GM19043 (cell line): ENCODE measurements around the gene AGMAT.
A peak's percentile ranks its signal among the peaks of the same experiment; 100 is the strongest.

Experiments
- ATAC-seq: cut with Tn5 transposase; IDR thresholded peaks from one replicate; pipeline ENCODE4 v1.9.1; 2021; ENCODE audit warnings: low read depth; ENCODE audit not compliant: unreplicated experiment

Gene AGMAT

DNA sequence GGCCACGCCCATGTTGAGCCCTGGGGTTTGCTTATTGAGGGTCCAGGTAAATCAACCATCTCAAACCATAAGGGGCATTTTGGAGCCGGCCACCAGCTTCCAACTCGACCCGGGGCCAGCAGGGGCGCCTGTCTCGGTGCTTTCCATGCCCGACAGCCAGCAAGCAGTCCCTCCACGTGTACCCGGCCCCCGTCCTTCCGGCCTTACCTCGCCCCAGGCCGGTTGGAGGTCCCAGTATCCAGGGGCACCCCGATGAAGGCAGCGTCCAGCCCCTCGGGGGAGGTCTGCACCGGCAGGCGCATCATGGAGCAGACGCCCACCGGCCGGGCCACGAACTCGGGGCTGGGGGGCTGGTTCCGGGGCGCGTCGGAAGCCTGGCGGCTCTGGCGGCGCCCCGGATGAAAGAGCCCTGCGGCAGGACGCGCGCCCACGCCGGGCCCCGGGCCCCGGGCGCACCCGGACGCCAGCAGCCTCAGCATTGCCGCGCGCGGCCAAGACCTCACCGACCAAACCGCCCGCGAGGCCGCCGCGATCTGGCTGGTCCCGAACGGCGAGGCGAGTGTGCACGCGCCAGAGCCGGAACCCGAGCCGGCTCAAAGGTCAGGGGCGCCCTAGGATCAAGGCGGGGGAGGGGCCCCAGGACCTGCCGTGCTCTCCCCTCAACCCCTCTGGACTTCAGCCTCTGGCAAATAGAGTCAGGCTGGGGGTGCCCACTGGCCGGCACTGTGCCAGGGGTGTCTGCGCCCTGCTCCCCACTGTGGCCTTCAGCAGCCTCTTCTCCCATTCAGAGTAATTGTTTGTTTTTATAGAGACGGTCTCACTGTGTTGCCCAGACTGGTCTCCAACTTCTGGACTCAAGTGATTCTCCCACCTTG is at the start of gene AGMAT:
Gene AGMAT, minus strand, starts transcription at position 563 of the 875 bp plus-strand sequence. Its CDS starts 84 bp downstream, at position 479.
- ATAC-seq = no peak

- no peak for ATAC-seq
Observed at GRCh38 chr1:15633756-15634420, 49.0 kb upstream of the AGMAT start.

- ATAC-seq = no peak
Observed at GRCh38 chr1:15628003-15628402, 43.2 kb upstream of the AGMAT start.

GRCh38 chr1:15627343-15627988 is 42.6 kb upstream of the AGMAT start:
- no peak for ATAC-seq

DNA sequence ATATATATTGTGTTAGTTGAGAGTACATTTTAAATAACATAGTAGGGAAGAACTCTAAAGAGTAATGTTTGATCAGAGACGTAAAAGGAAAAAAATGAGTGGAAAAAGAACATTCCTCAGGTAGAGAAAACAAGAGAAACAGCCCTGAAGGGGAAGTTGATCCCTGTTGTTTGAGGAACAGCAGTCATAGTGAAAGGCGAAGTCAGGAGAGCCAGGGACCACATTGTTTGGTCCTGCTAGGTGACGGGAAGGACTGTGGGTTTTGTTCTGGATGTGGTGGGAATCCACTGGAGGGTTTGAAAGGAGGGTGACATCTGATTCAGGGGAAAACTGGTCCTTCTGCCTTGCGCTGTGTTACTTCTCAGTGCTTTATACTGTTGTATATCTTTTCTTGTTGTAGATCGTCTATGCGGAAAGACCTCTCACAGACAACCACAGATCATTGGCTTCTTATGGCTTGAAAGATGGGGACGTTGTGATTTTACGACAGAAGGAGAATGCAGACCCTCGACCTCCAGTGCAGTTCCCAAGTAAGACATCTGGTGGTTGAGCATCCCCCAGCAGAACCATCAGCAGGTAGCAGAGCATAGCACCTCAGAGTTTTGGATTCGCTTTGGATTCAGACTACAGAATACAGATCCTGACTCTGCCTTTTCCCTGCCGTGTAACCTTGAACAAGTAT is 41.6 kb upstream of the AGMAT start:
- ATAC-seq = no peak

DNA sequence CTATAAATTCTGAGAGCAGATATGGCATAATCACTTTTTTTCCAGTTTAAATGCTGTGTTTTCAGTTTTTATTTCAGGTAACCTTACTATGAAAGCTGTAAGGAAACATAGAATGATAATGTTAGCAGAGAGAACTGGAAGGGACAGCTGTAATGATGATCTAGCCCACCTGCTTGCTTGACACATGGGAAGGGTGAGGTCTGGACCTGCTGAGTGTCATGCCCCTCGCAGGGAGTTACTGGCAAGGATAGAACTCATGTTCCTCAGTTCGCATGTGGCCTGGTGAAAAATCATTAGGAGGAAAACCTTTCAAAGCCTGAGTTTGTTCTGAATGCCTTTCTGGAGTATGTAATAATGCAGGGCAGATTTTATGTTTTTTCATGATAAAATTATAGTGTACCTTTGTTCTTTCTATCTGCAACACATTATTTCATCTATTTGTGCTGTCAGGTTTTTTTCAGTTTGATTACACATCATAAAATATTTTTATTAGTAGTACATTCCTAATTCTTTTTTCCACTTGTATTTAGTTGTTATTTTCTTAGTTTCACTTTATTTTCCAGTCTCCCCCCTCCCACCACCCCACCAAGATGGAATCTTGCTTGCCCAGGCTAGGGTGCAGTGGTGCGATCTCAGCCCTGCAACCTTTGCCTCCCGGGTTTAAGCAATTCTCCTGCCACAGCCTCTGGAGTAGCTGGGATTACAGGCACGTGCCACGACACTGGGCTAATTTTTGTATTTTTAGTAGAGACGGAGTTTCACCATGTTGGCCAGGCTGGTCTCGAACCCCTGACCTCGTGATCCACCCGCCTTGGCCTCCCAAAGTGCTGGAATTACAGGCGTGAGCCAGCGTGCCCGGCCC is 40.4 kb upstream of the AGMAT start:
- ATAC-seq = no peak

DNA sequence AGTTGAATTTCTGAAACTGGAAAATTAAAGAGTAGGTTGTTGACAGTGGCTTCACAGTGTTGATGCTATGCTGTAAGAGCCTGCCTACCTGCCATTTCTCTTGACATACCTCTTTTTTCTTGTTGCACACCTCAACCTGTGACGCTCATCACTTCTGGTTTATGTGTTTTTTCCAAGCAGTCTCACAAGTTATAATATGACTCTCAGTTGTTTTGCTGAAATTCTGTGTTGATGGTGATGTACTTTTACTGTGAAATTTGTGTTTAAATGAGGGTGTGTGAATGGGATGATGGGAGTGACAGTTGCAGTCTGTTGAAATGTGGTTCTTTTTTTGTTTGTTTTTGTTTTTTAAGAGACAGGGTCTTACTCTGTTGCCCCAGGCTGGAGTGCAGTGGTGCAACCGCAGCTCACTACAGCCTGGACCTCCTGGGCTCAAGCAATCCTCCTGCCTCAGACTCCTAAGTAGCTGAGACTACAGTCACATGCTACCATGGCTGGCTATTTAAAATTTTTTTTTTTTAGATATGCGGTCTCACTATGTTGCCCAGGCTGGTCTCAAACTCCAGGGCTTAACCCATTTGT is 39.4 kb upstream of the AGMAT start:
- no peak for ATAC-seq

GRCh38 chr1:15623435-15623834 is 38.6 kb upstream of the AGMAT start:
- ATAC-seq = no peak

- ATAC-seq = no peak
Observed at GRCh38 chr1:15622712-15623373, 38.0 kb upstream of the AGMAT start.

- no peak for ATAC-seq
Observed at GRCh38 chr1:15621975-15622374, 37.1 kb upstream of the AGMAT start.

- ATAC-seq = no peak
Observed at GRCh38 chr1:15620902-15621682, 36.2 kb upstream of the AGMAT start.

- no peak for ATAC-seq
Observed at GRCh38 chr1:15620155-15620545, 35.3 kb upstream of the AGMAT start.

DNA sequence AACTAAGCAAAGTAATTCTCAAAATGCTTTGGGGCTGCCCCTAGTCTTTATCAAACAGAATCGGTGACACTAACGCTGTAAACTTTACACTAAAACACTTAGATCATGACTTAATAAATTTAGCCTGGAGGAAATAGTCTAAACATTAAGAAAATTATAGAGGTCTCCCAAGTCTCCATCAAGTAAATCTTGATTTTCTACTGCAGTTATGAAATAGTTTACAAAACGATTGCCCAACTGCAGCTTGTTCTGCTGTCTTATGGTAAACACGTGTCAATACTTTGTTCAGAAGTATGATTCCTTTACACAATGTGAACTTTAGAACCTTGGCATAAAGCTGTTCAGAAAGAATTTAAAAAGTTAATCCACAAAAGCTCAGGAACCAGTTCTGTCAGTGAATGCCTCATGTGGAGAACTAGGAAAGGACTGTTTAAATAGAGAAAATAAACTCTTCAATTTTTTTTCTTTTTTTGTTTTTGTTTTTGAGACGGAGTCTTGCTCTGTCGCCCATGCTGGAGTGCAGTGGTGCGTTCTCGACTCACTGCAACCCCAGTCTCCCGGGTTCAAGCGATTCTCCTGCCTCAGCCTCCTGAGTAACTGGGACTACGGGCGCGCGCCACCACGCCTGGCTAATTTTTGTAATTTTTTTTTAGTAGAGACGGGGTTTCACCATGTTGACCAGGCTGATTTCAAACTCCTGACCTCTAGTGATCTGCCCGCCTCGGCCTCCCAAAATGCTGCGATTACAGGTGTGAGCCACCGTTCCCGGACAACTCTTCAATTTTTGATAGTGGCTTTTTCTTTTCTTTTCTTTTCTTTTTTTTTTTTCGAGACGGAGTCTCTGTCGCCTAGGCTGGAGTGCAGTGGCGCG is 34.0 kb upstream of the AGMAT start:
- no peak for ATAC-seq

GRCh38 chr1:15618077-15618654 is 33.3 kb upstream of the AGMAT start:
- ATAC-seq = peak; percentile 59

- ATAC-seq = peak; percentile 43
Observed at GRCh38 chr1:15617173-15618076, 32.6 kb upstream of the AGMAT start, which contains the start of gene DDI2. Gene DDI2, plus strand, starts transcription at chr1:15617458. Its CDS starts 213 bp downstream, at chr1:15617671.
